Activated T-cell treated with anti-CD3 and anti-CD28 coated beads for 1 hour (primary cell): ENCODE data around the gene ENDOV.

Experiments
- DNase-seq: peaks from one replicate; pipeline ENCODE4 v3.0.0-alpha.2; 2020; ENCODE audit warnings: low read depth

Gene ENDOV

DNA sequence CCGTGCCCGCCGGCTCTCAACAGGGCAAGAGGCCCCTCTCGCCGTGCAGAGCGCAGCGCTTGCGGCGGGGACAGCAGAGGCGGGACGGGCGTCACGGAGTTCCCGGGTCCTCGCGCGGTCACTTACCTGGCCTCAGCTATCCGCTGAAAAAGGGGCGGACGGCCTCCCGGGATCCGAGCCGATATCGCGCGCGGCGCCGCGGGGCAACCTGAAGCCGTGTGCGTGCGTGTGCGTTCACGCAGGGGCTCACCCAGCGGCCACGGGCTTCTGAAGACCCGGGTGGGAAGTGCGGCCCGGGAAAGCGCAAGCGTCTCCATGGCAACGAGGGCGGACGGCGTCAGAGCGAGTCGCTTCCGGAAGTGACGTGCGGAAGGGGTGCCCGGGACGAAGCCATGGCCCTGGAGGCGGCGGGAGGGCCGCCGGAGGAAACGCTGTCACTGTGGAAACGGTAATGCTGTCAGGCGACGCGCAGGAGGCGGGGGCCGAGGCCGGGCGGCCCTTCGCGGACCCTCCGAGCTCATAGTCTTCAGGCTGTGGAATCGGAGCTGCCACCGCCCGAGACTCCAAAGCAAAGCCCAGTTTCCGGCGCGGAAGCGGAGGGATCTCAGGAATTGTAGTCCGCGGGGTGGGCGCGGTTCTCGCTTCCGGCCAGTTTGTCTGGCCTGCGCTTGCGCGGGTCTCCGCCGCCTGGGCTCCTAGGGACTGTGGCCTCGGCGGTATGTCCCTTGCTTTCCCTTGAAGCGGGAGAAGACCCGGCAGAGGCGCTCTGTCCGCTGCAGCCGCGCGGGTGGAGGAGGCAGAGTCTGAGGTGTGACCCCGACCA is at the start of gene ENDOV:
TSS of gene ENDOV (plus strand) at position 365 of the 823 bp plus-strand sequence. CDS start at position 393, 28 bp downstream.
- DNase-seq: peak; percentile 92

DNA sequence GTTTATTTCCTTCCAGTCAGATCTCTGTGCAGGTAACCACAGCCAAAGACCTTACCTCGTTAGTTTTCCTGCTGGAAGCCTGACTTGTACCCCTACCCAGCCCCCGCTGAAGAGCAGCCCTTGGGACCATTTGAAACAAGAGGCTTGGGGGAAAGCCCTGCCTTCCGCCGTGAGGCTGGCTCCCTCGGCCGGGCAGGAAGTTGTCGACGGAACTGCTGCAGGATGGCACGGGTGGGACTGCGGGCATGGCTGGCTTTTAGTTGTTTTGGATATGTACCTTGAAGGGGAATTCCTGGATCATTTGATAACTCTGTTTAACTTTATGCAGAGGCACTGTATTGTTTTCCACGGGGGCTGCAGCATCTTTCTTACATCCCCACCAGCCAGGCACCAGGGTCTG is 49.0 kb upstream of the ENDOV start:
- no peak for DNase-seq

DNA sequence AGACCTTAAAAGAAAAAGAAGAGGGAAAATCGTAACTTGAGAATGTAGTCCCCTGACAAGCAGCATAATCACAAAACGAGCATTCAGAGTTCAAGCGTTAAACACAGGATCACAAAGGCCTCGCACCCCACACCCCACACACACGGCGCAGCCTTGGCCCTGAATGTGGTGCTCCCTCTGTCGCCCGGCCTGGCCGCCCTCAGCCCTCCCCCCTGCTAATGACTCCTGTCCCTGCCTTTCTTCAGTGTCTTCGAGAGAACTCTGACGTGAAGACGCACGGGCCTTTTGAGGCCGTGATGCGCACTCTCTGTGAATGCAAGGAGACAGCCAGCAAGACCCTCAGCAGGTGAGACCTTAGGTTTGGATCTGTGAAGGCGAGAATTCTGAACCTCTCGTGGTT is 47.5 kb upstream of the ENDOV start:
- no peak for DNase-seq

DNA sequence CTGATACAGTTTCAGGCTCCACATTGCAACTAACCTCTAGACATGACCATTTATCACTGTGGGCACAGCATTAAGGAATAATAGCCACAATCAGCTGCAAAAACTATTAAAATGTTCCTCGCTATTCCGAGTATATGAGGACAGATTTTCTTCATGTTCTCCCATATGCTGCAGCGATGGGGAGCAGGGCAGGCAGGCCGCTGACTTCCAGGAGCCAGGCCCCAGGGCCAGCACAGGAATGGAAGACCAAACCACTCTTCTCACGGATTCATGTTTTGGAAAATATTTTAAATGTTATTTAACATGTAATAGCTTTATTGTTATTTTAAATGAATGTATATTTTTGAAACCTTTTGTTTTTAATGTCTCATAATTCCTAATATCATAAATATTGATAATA is 43.8 kb upstream of the ENDOV start:
- no peak for DNase-seq

DNA sequence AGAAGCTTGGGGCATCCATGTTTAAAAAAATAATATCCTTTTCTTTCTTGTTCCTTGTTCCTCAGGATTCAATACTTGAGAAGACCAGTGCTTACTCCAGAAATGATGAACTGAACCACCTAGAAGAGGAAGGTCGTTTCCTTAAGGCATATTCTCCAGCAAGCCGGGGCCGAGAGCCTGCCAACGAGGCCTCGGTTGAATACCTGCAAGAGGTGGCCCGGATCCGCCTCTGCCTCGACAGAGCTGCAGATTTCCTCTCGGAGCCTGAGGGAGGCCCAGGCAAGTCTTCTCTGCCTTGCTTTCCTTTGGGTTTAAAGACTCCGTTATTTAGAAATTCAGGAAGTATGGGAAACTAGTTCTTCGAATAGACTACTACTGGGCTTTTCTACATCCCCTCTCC is 42.5 kb upstream of the ENDOV start:
- no peak for DNase-seq

DNA sequence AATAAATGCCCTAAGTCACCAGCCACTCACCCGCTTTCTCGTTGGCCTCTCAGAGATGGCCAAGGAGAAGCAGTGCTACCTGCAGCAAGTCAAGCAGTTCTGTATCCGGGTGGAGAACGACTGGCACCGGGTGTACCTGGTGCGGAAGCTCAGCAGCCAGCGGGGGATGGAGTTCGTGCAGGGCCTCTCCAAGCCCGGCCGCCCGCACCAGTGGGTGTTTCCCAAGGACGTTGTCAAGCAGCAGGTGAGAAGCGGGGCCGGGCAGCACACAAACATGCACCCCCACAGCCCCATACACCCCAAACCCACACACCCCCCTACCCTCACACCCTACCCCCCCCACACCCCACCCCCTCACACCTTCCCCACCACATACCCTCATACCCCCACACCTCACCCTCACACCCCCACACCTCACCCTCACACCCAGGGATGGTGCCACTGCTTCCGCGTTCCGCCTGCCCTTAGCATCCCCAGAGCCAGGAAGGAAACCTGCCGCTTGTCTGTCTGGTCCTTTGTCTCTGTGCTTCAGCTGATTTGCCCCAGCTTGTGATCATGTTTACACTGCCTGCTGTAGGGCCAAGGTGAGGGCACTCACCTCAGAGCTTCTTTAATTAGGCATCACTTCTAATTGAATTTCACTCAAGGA is 41.9 kb upstream of the ENDOV start:
- no peak for DNase-seq

DNA sequence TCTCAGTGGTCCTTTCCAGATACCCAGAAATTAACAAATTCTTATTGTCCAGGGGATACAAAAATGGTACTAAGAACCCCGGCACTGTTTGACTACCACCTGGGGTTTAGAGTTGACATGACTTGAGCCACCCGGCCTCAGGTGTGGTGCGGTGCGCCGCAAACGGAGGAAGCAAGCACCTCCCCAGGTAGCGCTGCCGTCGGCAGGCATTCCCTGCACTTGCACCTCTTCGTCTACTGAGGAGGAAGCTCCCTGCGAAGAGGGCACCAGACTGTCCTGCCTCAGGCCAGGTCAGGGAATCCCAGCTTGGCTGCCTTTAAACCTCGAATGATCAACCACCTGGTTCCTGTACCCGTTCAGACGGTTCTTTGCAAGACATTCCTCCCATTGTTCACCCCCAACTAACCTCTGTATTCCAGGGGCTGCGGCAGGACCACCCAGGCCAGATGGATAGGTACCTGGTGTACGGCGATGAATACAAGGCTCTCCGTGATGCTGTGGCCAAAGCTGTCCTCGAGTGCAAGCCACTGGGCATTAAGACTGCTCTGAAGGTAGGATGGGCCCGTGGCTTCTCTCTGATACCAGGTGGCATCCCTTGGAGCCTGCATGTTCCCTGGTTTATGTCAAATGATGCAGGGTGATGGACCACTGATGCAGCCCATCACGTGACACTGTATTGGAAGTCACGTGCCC is 40.8 kb upstream of the ENDOV start:
- DNase-seq: no peak

DNA sequence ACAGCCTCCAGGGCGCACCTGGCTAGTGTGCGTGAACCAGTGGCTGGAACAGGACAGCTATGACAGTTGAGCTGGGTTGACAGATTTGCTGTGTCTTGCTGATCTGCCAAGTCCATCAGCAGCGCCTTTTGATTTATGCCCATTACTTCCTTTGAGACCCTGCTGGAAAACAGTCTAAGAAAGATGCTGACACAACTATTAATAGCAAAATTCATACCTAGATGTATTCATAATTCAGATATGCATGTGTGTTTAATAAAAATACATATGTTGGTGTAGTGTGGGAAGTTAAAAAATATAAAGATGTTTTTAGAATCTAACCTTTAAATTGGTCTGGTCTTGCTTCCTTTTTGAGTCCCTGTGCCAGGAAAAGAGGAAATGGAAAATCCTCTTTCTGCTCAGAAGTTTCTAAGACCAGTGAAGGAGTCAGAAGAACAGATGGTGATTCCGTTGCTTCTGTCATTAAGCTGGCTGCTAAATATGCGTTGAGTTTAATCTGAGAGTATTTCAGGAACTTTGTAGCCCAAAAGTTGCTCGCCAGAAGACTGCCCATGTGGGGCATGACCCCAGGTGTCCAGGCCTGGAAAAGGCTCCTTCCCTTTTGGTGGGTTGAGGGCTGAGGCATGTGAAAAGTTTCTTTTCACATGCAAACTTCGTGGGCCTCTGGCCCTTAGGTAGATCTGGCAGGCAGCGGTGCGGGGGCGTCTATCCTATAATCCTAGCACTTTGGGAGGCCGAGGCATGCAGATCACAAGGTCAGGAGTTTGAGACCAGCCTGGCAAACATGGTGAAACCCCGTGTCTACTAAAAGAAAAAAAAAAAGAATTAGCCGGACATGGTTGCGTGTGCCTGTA is 40.0 kb upstream of the ENDOV start:
- no peak for DNase-seq

DNA sequence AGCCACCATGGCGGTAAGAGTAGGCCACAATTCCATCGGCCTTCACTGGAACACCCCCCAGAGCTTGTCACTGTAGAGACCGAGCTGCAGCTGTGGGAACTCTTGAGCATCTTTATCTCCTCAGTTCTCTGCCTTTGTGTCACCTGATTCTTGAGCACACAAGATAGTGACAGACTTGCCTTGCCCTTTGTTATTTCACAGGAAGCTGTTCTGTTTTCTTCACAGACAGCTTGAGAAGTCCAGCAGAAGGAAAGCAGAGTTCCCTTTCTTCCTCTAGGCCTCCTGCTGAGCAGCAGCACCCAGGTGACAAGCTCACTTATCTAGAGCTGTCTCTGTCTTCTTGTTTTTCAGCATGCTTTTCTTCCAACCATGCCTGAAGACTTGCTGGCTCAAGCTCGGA is 38.4 kb upstream of the ENDOV start:
- no peak for DNase-seq

DNA sequence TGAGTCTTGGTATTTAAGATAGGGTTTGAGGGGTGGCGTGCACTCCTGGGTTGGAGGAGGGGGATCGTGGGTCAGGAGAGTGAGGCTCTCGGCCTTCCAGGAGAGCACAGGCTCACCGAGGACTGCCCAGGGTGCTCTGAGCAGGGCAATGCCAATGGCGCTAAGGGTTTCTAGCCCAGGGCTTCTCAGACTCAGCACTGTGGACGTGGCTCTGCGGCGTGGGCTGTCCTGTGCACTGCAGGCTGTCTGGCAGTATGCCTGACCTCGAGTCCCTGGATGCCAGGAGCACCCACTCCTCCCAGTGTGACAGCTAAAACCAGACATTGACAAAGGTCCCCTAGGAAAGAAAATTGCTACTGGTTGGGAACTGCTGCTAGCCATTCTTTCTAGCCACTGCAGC is 37.2 kb upstream of the ENDOV start:
- no peak for DNase-seq

DNA sequence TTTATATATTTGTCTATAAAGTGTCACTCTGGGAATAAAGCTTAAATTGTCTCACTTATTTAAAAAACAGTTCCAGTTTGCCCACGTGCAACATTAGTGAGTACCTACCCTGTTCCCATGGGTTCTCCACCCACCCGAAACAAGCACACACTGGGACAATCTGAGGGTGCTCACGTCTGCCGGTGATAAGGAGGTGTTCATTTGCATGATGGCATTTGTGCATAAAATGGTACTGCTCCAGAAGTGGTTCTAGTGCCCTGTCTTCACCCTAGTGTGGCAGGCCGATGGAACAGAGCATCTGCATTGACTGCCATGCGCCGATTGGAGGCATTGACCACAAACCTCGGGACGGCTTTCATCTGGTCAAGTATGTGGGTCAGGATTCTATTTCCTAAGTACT is 35.6 kb upstream of the ENDOV start:
- DNase-seq: no peak

DNA sequence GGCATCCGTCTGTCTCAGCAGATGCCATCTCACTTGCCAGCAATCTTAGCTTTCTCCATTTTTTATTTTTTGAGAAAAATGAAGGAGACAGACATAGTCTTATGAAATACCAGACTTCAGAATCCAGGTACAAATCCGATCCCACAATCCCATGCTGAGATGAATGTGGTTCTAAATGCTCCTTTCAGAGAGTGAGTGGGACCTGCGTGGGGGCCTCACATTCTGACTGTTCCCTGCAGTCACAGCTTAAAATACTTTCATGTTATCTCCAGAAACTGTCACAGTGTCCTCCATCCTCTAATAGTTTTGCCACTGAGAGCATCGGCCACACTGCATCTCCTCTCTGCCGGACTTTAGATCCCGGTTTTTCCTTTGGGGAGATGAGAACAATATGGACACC is 34.9 kb upstream of the ENDOV start:
- no peak for DNase-seq

DNA sequence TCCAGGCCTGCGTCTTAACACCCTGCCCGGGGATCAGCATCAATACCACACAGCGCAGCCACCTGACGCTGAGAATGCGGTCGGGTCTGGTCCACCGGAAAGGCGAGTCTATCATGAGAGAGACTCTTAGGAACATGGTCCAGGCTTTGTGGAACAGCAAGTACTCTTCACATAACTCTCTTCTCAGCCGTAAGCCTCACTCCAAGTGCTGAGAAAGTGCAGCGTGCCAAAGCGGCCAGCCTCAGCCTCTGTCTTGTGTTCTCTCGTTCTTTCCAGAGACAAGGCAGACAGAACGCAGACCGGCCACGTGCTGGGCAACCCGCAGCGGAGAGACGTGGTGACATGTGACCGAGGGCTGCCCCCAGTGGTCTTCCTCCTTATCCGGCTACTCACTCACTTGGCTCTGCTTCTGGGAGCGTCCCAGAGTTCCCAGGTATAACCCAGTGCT is 34.4 kb upstream of the ENDOV start:
- DNase-seq: no peak

DNA sequence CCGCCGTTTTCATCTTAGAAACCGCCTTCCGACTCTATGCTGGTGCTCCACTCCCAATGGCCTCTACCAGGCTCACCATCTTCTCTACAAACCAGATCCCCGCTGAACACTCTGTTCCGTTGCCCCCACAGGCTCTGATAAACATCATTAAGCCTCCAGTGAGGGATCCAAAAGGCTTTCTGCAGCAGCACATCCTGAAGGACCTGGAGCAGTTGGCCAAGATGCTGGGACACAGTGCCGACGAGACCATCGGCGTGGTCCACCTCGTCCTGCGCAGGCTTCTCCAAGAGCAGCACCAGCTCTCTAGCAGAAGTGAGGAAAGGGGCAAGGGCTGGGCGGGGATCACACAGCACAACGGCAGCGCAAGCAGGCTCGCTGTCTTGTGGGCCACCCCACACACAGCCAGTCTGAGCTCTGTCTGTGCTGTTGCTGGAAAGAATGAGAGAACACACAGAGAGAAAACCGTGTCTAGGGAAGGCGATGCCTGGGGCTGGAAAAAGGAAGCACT is 33.5 kb upstream of the ENDOV start:
- no peak for DNase-seq

DNA sequence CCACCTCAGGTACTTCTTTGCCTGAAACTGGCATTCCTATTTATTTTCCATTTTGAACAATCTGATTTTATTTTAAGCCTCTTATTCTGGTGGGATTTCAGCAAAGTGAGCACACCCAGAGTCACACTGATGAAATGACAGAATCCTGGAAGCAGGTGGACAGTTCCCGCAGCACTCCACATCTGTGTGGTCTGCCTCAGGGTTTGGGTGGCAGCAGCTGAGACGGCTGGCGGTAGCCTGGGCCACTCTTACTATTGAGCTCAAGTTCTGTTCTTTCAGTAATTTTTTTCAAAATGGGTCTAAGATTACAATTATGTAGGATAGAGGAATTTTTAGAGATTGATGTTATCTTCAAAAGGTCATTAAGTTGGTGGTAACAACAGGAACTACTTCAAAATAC is 32.5 kb upstream of the ENDOV start:
- no peak for DNase-seq

DNA sequence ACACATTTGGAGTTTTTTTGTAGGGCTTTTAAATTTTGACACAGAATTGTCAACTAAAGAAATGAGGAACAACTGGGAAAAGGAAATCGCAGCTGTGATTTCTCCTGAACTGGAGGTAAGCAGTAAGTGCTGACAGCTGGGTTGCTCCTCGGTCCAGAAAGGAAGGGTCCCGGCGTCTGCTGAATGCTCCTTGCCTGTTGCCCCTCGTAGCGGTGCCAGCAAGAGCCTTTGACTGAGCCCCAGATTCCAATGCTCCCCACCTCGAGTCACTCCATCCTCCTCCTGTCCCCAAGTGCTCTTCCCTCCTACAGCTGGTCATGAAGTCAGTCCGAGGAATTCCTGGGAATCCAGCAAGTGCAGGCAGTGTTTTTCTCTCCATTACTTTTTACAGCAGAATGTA is 32.0 kb upstream of the ENDOV start:
- DNase-seq: no peak

DNA sequence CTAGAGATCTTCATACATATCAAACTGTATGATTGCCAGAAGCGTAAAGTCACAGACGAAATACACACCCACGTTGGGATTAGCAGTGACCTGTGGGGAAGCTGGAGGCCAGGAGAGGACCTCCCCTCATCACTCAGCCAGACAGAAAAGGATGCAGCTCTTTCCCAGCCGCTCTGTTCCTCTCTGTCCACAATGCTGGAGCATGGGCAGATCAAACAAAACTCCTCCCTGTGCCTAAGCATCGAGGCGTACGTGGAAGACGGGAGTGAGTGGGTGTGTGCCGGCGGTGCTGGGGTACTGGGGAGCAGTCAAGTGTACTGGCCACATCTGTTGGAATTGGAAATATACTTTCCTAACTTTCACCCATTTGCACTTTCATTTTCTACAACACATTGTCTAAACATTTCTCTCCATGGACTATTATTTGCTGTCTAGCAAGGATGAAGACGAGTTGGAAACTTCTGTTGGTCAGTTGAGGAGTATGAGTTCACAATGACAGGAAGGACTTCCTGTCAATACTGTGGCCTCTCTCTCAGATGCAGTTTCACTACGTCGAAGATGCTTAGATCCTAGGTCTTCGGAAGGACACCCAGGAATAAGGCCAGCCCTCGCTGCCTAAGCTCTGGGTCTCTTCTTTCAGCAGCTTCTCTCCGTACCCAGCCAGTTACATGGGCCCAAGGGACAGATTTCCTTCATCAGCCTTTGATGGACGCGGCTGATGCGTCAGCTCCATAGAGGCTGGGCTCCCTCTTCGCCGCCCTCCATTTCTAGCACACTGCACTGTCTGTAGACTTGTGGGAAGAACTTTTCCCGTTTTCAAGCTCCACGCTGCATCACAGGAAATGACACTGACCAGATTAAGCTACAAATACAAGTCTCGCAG is 30.6 kb upstream of the ENDOV start:
- DNase-seq: no peak

DNA sequence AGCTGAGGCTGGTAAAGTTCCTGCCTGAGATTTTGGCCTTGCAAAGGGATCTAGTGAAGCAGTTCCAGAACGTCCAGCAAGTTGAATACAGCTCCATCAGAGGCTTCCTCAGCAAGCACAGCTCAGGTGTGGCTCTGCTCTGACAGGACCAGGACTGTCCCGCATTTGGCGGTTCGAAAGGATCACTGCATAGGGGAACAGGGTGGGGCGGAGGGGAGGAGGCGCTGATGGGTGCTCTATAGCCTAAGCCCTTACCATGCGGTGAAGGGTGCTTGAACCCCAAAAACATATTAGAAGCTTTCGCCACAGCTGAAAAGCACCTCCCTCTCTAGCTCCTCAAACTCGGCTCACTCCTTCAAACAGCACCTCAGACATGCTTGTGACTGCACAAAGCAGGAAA is 29.9 kb upstream of the ENDOV start:
- no peak for DNase-seq

DNA sequence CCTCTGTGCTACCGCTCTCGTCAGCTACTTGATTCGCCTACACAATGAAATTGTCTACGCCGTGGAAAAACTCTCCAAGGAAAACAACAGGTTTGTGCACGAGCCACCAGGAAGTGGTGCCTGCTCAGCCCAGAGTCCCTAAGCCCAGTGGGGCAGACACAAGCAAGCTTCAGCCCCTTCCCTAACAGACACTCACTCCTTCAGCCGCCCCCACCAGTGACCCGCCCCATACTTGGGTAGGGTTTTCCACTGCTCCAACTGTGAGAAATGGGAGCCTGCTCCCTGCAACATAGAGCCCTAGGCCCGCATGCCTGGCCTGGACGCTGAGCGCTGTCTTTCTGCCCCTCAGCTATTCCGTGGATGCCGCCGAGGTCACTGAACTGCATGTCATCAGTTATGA is 28.6 kb upstream of the ENDOV start:
- DNase-seq: no peak

DNA sequence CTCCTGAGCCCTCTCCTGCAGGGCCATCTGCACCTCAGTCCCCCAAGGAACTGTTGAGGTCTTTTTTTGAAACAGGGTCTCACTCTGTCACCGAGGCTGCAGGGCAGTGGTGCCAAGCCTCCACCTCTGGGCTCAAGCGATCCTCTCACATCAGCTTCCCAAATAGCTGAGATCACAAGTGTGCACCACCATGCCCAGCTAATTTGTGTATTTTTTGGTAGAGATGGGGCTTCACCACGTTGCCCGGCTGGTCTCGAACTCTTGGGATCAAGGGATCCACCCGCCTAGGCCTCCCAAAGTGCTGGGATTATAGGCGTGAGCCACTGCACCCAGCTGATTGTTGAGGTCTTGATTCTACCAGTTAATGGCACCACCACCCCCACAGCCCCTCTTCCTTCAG is 27.9 kb upstream of the ENDOV start:
- no peak for DNase-seq

DNA sequence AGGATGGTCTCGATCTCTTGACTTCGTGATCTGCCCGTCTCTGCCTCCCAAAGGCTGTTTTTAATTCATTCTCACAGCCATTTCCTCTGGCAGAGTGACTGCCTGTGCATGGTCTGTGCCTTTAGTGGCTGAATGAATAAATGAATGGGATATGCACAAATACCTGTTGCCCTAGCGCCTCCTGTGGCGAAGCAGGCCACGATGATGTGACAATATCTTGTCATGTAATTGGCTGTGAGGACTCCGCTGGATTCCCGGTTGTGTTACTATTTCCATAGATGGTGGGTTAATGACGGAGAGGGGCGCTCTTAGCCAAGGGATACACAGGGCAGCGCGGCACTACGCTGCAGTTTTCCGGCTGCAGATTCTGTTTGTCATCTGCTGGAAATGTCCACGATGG is 26.8 kb upstream of the ENDOV start:
- no peak for DNase-seq
